NCI-H2196 (cell line): ENCODE measurements around the gene CCR7.

Experiments
- DNase-seq: peaks from one replicate; lab custom pipeline; 2025; ENCODE audit not compliant: unreplicated experiment; lab: John Stamatoyannopoulos, UW

The CCR7 gene

DNA sequence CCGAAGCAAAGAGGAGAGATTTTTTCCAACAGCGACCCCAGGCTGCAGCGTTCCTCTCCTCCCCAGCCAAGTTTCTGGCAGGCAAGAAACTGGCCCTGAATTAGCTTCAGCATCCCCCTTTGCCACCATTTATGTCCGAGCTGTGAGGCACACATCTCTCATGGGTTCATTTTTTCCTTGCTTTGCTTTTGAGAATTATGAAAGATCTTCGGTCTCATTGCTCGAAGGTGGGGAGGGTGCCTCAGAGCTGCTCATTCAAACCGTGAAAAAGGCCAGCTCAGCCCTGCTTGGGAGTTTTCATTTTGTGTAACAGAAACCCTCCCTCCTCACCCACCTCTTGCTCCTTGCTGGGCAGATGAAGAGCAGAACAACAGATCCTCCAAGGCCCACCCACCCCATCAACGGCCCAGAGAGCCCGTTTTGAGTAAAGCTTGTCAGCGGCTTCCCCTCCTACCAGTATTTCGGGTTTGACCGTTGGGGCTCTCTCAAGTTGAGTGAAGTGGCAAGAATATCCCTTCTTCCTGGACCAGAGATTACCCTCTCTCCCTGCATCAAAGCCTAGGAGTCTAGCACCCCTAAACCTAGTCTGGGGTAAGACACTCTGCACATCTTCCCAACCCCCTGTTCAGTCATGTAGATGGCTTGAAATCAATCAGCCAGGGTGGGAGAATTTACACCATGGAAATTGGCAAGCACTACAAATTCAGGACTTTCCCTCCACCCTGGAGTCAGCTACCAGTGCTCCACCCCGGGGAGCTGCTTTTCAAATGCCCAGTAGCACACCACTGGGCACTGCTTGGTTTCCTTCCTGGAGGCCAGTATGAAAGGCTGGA, 1.8 kb downstream of the CCR7 start:
- no peak for DNase-seq

DNA sequence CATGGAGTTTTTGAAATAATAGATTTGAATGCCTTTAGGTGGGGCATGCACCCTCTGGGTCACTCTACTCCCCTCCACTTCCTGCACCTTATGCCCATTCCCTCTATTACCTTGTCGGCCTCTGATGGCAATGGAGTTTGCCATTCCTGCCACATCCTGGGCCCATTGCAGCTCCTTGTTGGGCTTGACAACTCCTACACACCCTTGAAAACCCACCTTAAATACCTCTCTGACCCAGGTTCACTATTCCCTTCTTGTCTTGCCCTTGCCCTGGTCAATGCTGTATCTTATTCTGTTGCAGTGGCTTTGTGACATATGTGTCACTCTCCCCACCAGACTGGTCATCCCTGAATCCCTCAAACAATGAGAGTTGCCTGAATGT, 2.4 kb downstream of the CCR7 start:
- no peak for DNase-seq

GRCh38 chr17:40561871-40562611, 3.2 kb downstream of the CCR7 start:
- no peak for DNase-seq

- no peak for DNase-seq
These were observed 3.9 kb downstream of the CCR7 start for GRCh38 chr17:40561294-40561870.

GRCh38 chr17:40560592-40561293, 4.5 kb downstream of the CCR7 start:
- DNase-seq, result no peak

- peak; percentile 79 for DNase-seq
These were observed 5.2 kb downstream of the CCR7 start for GRCh38 chr17:40559954-40560591.

DNA sequence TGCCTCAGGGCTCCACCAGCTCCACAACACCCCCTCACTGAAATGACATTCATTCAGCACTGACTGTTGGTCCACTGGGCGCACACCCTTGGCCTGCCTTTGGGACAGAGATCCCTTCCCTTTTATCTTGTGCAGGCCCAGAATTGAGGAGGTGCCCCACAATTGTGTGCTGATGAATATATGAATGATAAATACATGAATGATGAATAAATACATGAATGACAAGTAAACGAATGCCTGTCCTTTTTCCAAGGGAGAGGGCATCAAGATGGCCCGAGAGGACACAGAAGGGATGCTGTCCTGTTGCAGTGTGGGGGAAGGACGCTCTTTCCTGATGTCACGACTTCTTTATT, 5.7 kb downstream of the CCR7 start:
- DNase-seq, result no peak

DNA sequence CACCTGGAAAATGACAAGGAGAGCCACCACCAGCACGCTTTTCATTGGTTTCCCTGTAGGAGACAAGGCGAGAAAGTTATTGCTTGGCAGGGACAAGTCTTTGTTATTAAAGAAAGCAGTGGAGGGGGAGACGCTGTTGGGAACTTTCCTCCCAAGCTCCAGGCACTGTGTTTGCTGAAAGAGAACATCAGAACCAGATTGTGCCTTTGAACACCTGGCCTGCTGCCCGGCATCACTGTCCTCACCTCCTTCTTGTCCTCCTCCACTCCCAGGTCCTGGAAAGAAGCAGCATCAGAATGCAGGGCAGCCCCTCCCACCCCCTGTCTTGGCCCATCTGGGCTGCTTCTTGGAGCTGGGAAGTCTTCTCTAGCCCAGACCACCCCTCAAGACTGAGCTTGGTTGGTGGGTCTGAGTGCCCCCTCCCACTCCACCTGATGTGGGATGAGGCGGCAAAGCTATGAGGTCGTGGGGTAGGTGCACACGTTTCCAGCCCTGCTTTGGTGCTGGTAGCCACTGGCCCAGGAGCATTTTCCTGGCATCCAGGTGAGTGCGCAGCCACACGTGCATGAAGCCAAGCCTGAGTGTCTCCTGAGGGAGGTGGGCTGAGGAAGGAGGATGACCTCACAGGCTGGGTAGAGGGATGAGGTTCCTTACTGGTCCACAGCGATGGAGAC, 6.2 kb downstream of the CCR7 start:
- no peak for DNase-seq

DNA sequence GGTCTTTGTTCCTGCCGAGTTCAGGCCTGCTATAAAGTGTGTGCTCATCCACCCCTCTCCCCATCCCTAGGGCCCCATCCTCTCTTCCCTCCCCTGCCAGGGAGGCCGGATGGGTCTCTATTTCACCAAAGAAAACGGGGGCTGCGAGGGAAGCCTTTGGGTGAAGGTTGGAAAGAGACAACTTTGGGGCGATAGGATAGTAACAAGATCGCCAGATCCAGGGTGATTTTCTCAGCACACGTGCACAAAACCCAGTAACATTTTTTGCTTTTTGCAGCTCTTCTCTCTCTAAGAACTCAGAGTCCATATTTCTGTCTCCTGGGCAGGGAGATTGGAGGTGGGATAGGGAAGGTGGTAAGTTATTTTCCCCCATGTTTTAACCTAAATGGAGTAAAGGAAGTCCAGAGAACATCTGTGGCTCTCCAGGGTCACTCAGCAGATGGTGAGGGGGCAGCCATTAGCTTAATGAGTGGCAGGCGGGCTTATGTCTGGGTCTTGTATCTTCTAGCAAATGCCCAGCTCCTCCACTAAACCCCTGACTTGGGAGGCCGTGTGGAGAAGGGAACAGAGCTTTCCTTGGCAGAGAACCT, 6.9 kb downstream of the CCR7 start:
- no peak for DNase-seq

GRCh38 chr17:40557531-40558299, 7.6 kb downstream of the CCR7 start:
- DNase-seq, result no peak

GRCh38 chr17:40556884-40557414, 8.3 kb downstream of the CCR7 start:
- no peak for DNase-seq

GRCh38 chr17:40556198-40556661, 9.0 kb downstream of the CCR7 start:
- no peak for DNase-seq

DNA sequence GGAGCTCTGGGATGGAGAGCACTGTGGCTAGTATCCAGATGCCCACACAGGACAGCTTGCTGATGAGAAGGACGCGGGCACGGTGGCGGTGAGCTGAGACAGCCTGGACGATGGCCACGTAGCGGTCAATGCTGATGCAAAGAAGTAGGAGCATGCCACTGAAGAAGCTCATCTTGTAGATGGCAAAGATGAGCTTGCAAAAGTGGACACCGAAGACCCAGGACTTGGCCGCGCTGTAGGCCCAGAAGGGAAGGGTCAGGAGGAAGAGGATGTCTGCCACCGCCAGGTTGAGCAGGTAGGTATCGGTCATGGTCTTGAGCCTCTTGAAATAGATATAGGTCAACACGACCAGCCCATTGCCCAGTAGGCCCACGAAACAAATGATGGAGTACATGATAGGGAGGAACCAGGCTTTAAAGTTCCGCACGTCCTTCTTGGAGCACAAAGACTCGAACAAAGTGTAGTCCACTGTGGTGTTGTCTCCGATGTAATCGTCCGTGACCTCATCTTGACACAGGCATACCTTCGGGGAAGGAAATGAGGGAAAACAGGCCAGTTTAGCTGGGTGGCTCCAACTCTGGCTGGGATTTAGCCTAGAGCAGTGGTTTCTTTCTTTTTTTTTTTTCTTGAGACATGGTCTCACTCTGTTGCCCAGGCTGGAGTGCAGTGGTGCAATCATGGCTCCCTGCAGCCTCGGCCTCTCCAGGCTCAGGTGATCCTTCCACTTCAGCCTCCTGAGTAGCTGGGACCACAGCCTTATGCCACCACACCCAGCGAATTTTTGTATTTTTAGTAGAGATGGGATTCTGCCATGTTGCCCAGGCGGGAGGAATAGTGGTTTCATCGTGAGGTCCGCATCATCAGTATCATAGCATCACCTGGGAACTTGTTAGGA, 9.7 kb downstream of the CCR7 start:
- DNase-seq, result no peak

DNA sequence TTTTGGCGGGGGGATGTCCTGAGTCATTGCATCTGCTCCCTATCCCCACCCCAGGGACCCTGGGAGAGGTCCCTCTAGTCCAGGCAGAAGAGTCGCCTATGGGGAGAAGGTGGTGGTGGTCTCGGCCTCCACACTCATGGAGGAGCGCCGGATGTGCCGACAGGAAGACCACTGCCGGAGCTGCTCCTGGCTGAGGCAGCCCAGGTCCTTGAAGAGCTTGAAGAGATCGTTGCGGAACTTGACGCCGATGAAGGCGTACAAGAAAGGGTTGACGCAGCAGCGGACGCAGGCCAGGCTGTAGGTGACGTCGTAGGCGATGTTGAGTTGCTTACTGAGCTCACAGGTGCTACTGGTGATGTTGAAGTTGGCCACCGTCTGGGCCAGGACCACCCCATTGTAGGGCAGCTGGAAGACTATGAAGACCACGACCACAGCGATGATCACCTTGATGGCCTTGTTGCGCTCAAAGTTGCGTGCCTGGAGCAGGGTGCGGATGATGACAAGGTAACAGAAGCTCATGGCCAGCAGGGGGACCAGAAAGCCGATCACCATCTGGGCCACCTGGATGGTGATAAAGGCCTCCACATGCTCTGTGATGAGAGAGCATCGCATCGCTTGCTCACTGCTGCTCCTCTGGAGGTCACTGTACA, 10.5 kb downstream of the CCR7 start:
- DNase-seq, result no peak

GRCh38 chr17:40553694-40554534, 11.4 kb downstream of the CCR7 start:
- DNase-seq, result peak; percentile 3

DNA sequence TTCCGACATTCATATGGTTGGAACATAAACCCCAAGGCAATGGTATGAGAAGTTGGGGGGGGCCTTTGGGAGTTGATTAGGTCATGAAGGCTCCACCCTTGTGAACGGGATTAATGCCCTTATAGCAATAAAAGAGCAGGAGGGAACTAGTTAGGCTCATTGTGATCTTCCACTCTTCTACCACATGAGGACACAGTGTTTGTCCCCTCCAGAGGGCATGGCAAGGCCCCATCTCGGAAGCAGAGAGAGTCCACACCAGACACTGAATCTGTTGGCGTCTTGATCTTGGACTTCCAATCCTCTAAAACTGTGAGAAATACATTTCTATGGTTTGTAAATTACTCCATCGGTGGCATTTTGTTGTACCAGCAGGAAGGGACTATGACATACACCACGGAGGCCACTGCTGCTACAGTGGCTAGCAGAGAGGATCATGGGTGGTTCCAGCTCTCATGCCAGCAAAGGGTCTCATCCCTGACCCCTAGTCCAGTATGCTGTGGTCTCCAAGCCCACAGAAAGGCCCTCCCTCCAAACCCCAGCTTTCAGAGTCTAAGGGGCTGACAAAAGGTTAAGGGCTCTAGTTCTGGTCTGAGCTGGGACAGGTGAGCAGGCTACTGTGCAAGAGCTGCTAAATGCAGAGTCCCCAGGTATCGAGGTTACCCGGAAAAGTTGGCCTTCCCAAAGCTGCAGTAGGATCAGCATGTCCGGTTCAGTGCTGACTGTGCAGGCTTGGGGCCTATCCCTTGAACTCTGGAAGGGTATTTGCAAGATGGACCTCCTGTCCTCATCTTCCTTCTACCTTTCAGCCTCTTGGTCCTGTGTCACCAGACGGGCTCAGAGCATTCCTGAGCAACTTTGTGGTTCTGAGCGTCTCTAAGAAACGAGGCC, 12.2 kb downstream of the CCR7 start:
- DNase-seq, result no peak
